Parathyroid adenoma (tissue), 2 donors: Measurements from ENCODE around the gene NELL2.
"Not testable (repeated sequence)": the region's sequence is repeated elsewhere in the genome, so short reads cannot be mapped to it uniquely, and the experiment has no call there.

ENCODE experiments used
- H2AFZ ChIP-seq: fragments of 300-600 bp; sonication (generic); one replicate; pipeline ENCODE4 v1.7.0; 2017; ENCODE audit warnings: antibody characterized with exemption, mild to moderate bottlenecking
- H3K27ac ChIP-seq: fragments of 300-600 bp; sonication (generic); one replicate; pipeline ENCODE4 v1.7.0; 2017
- H3K27me3 ChIP-seq: fragments of 300-600 bp; sonication (generic); one replicate; pipeline ENCODE4 v1.7.0; 2017; ENCODE audit warnings: low read length; ENCODE audit not compliant: control insufficient read depth, insufficient read depth
- H3K36me3 ChIP-seq: fragments of 300-600 bp; sonication (generic); one replicate; pipeline ENCODE4 v1.7.0; 2017; ENCODE audit warnings: low read length; ENCODE audit not compliant: control insufficient read depth, insufficient read depth
- H3K4me1 ChIP-seq: fragments of 300-600 bp; sonication (generic); one replicate; pipeline ENCODE4 v1.7.0; 2017; ENCODE audit warnings: control low read depth
- H3K4me2 ChIP-seq: fragments of 300-600 bp; sonication (generic); one replicate; pipeline ENCODE4 v1.7.0; 2017; ENCODE audit warnings: low read length
- H3K4me3 ChIP-seq: fragments of 300-600 bp; sonication (generic); one replicate; pipeline ENCODE4 v1.7.0; 2017; ENCODE audit warnings: low read depth, low read length
- H3K79me2 ChIP-seq: fragments of 300-600 bp; sonication (generic); one replicate; pipeline ENCODE4 v1.7.0; 2017; ENCODE audit warnings: control low read depth
- H3K9ac ChIP-seq: fragments of 300-600 bp; sonication (generic); one replicate; pipeline ENCODE4 v1.7.0; 2017; ENCODE audit warnings: mild to moderate bottlenecking
- H3K9me3 ChIP-seq: fragments of 300-600 bp; sonication (generic); one replicate; pipeline ENCODE4 v1.7.0; 2017; ENCODE audit warnings: low read length; ENCODE audit not compliant: control insufficient read depth
- CTCF ChIP-seq: fragments of 300-600 bp; sonication (generic); IDR thresholded peaks from one replicate; pipeline ENCODE4 v1.7.0; 2017; ENCODE audit warnings: antibody characterized with exemption, mild to moderate bottlenecking
- donor health status: primary hyperparathyroidism.

NELL2 gene

GRCh38 chr12:44829045-44829444 lies 47.1 kb downstream of the NELL2 start:
- Histone ChIP-seq H3K27ac (no peak overlapping the region), H3K9me3 (no peaks in the 10 kb centered on the region), H2AFZ (no peak overlapping the region), H3K4me2 (no peak overlapping the region), H3K9ac (no peak overlapping the region), H3K79me2 (no peaks in the 10 kb centered on the region), H3K27me3 (no peaks in the 10 kb centered on the region), H3K4me1 (no peaks in the 10 kb centered on the region), H3K36me3 (no peaks in the 10 kb centered on the region), H3K4me3 (no peak overlapping the region)
- no peak for TF ChIP-seq CTCF

- H3K4me1 ChIP-seq: no peaks in the 10 kb centered on the region
- H3K27ac ChIP-seq: no peak overlapping the region
- H2AFZ ChIP-seq: no peak overlapping the region
- H3K9me3 ChIP-seq: no peaks in the 10 kb centered on the region
- TF ChIP-seq CTCF: no peak
- H3K79me2 ChIP-seq: no peaks in the 10 kb centered on the region
- H3K9ac ChIP-seq: no peak overlapping the region
- H3K36me3 ChIP-seq: no peaks in the 10 kb centered on the region
- H3K27me3 ChIP-seq: no peaks in the 10 kb centered on the region
- H3K4me3 ChIP-seq: no peak overlapping the region
- H3K4me2 ChIP-seq: no peak overlapping the region
Observed at GRCh38 chr12:44827832-44828438, 48.2 kb downstream of the NELL2 start.

GRCh38 chr12:44821702-44822101 lies 54.4 kb downstream of the NELL2 start:
- H3K27me3 ChIP-seq, H3K4me2 ChIP-seq, H3K4me1 ChIP-seq, H3K27ac ChIP-seq, H3K36me3 ChIP-seq, H3K4me3 ChIP-seq, H2AFZ ChIP-seq, H3K79me2 ChIP-seq, H3K9me3 ChIP-seq, H3K9ac ChIP-seq: not testable (repeated sequence)

- H3K36me3 ChIP-seq: no peaks in the 10 kb centered on the region
- H3K4me3 ChIP-seq: no peak overlapping the region
- no peak overlapping the region for H3K27ac ChIP-seq
- H3K4me2 ChIP-seq: no peak overlapping the region
- no peak overlapping the region for H2AFZ ChIP-seq
- no peaks in the 10 kb centered on the region for H3K79me2 ChIP-seq
- TF ChIP-seq CTCF: no peak
- H3K9me3 ChIP-seq: no peaks in the 10 kb centered on the region
- no peaks in the 10 kb centered on the region for H3K4me1 ChIP-seq
- H3K9ac ChIP-seq: no peak overlapping the region
- H3K27me3 ChIP-seq: no peaks in the 10 kb centered on the region
Observed at GRCh38 chr12:44819884-44820283, 56.2 kb downstream of the NELL2 start.

GRCh38 chr12:44817687-44818086 lies 58.4 kb downstream of the NELL2 start:
- Histone ChIP-seq H3K79me2 (no peaks in the 10 kb centered on the region), H3K27ac (no peak overlapping the region), H3K36me3 (no peaks in the 10 kb centered on the region), H3K4me3 (no peak overlapping the region), H2AFZ (no peak overlapping the region), H3K4me1 (no peaks in the 10 kb centered on the region), H3K27me3 (no peaks in the 10 kb centered on the region), H3K9me3 (no peaks in the 10 kb centered on the region), H3K9ac (no peak overlapping the region), H3K4me2 (no peak overlapping the region)
- no peak for TF ChIP-seq CTCF
